Measurements from ENCODE around the gene STAMBPL1.

STAMBPL1 gene

GRCh38 chr10:88906921-88907320 is 26.9 kb downstream of the STAMBPL1 start:
- no peak for TF ChIP-seq CTCF (IDR thresholded peaks at IDR 0.05; ENCODE audit: low read depth, low read length, missing control alignments)
- H3K4me3 ChIP-seq (replicated peaks; ENCODE audit: low read depth, low read length) = no peak overlapping the region
- no peak for DNase-seq (ENCODE audit: extremely low read depth, low read depth)

GRCh38 chr10:88908194-88908593 is 28.1 kb downstream of the STAMBPL1 start:
- no peak for DNase-seq (ENCODE audit: extremely low read depth, low read depth)
- no peak for TF ChIP-seq CTCF (IDR thresholded peaks at IDR 0.05; ENCODE audit: low read depth, low read length, missing control alignments)
- H3K4me3 ChIP-seq (replicated peaks; ENCODE audit: low read depth, low read length) = no peak overlapping the region

- no peak for TF ChIP-seq CTCF (IDR thresholded peaks at IDR 0.05; ENCODE audit: low read depth, low read length, missing control alignments)
- no peak for DNase-seq (ENCODE audit: extremely low read depth, low read depth)
- no peak overlapping the region for H3K4me3 ChIP-seq (replicated peaks; ENCODE audit: low read depth, low read length)
Observed at GRCh38 chr10:88911116-88911515, 31.1 kb downstream of the STAMBPL1 start.

- no peak for TF ChIP-seq CTCF (IDR thresholded peaks at IDR 0.05; ENCODE audit: low read depth, low read length, missing control alignments)
- DNase-seq (ENCODE audit: extremely low read depth, low read depth) = no peak
- no peak overlapping the region for H3K4me3 ChIP-seq (replicated peaks; ENCODE audit: low read depth, low read length)
Observed at GRCh38 chr10:88911851-88912250, 31.8 kb downstream of the STAMBPL1 start.

- DNase-seq (ENCODE audit: extremely low read depth, low read depth) = no peak
- no peak overlapping the region for H3K4me3 ChIP-seq (replicated peaks; ENCODE audit: low read depth, low read length)
- TF ChIP-seq CTCF (IDR thresholded peaks at IDR 0.05; ENCODE audit: low read depth, low read length, missing control alignments) = no peak
Observed at GRCh38 chr10:88913127-88913526, 33.1 kb downstream of the STAMBPL1 start.

GRCh38 chr10:88913788-88914187 is 33.7 kb downstream of the STAMBPL1 start:
- no peak for TF ChIP-seq CTCF (IDR thresholded peaks at IDR 0.05; ENCODE audit: low read depth, low read length, missing control alignments)
- no peak for DNase-seq (ENCODE audit: extremely low read depth, low read depth)

GRCh38 chr10:88915781-88916180 is 35.7 kb downstream of the STAMBPL1 start:
- H3K4me3 ChIP-seq (replicated peaks; ENCODE audit: low read depth, low read length) = no peak overlapping the region
- TF ChIP-seq CTCF (IDR thresholded peaks at IDR 0.05; ENCODE audit: low read depth, low read length, missing control alignments) = no peak
- no peak for DNase-seq (ENCODE audit: extremely low read depth, low read depth)

More at GRCh38 chr10:88913788-88914187, 33.7 kb downstream of the STAMBPL1 start:
- H3K4me3 ChIP-seq (replicated peaks; ENCODE audit: low read depth, low read length) = no peak overlapping the region

Measured in HFF-Myc (cell line).